SU-DHL-6 (cell line): ENCODE results near the gene LTBP4.

Source experiments
- EZH2phosphoT487 ChIP-seq: fragments of 200-600 bp; sonication (generic), shearing (Covaris generic); conservative IDR thresholded peaks from 2 replicates; pipeline ENCODE4 v1.6.1; 2018; ENCODE audit warnings: mild to moderate bottlenecking, antibody characterized with exemption, low read length, moderate library complexity, mixed read lengths
- TF ChIP-seq, protein P1 (sequence below): fragments of 200-600 bp; sonication (generic); IDR thresholded peaks from one replicate; pipeline ENCODE4 v1.5.1; 2017; ENCODE audit warnings: antibody characterized with exemption, mild to moderate bottlenecking, low read length, moderate library complexity; ENCODE audit not compliant: insufficient read depth, poor library complexity, severe bottlenecking

DNA sequence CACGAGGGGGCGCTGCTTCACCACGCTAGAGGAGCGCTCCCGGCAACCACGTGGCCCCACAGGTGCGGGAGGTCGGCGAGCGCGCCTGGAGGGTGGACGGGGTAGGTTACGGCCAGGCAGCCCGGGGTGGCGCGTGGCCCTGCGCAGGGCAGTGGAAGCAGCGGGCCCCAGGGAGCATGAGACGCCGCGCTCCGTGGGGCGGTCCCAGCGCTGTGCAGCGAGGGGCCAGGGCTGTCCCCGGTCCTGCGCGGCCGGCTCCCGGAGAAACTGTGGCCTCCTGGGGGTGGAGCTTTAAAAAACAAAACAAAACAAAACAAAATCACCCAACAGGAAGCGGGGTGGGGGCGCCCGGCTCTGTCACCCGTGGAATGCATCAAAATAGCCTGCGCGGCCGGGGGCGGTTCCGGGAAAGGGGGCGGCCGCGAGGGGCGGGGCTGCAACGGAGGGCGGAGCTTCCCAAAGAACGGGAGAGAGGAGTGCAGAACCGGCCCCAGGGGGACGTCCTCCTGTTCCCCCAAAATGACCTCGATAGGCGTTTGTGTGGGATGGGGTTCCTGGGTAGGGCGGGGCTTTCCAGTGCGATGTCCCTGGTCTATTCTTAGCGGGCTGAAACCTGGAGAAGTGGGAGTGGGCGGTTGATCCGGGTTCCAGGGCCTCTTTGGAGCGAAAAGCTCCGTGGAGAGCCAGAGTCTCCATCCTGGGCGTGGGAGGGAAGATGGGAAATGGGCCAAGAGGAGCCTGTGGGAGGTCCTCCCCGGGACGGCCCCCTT is 61.9 kb downstream of the LTBP4 start:
- TF ChIP-seq, protein P1, sequence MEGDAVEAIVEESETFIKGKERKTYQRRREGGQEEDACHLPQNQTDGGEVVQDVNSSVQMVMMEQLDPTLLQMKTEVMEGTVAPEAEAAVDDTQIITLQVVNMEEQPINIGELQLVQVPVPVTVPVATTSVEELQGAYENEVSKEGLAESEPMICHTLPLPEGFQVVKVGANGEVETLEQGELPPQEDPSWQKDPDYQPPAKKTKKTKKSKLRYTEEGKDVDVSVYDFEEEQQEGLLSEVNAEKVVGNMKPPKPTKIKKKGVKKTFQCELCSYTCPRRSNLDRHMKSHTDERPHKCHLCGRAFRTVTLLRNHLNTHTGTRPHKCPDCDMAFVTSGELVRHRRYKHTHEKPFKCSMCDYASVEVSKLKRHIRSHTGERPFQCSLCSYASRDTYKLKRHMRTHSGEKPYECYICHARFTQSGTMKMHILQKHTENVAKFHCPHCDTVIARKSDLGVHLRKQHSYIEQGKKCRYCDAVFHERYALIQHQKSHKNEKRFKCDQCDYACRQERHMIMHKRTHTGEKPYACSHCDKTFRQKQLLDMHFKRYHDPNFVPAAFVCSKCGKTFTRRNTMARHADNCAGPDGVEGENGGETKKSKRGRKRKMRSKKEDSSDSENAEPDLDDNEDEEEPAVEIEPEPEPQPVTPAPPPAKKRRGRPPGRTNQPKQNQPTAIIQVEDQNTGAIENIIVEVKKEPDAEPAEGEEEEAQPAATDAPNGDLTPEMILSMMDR, result no peak
- no peak for TF ChIP-seq EZH2phosphoT487
